Lower lobe of right lung (tissue), 2 donors: ENCODE data around the gene RAPGEF2. TPM values are rescaled to one million over a fixed set of nuclear protein-coding genes. Genes with fewer than 3 reads are reported as not detected.
A peak's percentile ranks its signal among the peaks of the same experiment; 100 is the strongest.
"Not testable (repeated sequence)": the region's sequence is repeated elsewhere in the genome, so short reads cannot be mapped to it uniquely, and the experiment has no call there.

ENCODE experiments used
- ATAC-seq, 2 donors: fragments of 200-7000 bp; cut with Tn5 transposase; one replicate each; pipeline ENCODE4 v1.9.1; 2020 to 2022; ENCODE audit warnings: mild to moderate bottlenecking in 2 of 2, moderate library complexity in 2 of 2
- DNase-seq: peaks from one replicate; pipeline ENCODE4 v3.0.0-alpha.2; 2020
- H3K27ac ChIP-seq: fragments of 200-600 bp; one replicate; pipeline ENCODE4 v1.8.0; 2022
- H3K27me3 ChIP-seq: fragments of 200-600 bp; one replicate; pipeline ENCODE4 v1.8.0; 2022; ENCODE audit warnings: low read depth
- H3K36me3 ChIP-seq: fragments of 200-600 bp; one replicate; pipeline ENCODE4 v1.8.0; 2022; ENCODE audit warnings: mild to moderate bottlenecking
- H3K4me1 ChIP-seq: fragments of 200-600 bp; one replicate; pipeline ENCODE4 v1.8.0; 2022
- H3K4me3 ChIP-seq: fragments of 200-600 bp; one replicate; pipeline ENCODE4 v1.8.0; 2022; ENCODE audit warnings: mild to moderate bottlenecking
- H3K9me3 ChIP-seq: fragments of 200-600 bp; one replicate; pipeline ENCODE4 v1.8.0; 2022
- intact Hi-C: fragments of 100-400 bp; cut with DNase I; formaldehyde crosslinking; loops from one replicate; pipeline ENCODE4 v1.11.0; 2022
- total RNA-seq: library from RNA; stranded (reverse); fragmentation: NEBNext Ultra II Directional; extraction: Animal tissue kit (Norgen Biotek cat#: 25700); gene quantifications from one replicate; pipeline ENCODE4 v1.2.1, GENCODE V29; 2021
- TF ChIP-seq, protein P1 (sequence below): fragments of 200-600 bp; IDR thresholded peaks from one replicate; pipeline ENCODE4 v1.8.0; 2022; ENCODE audit warnings: antibody characterized with exemption, mild to moderate bottlenecking
- donor health status: DM: no; HTN: yes; CAD: no; lungs with severe emphysema.

RAPGEF2 gene
- total RNA-seq, 1 donor from 2014 or later = 66.4 TPM

DNA sequence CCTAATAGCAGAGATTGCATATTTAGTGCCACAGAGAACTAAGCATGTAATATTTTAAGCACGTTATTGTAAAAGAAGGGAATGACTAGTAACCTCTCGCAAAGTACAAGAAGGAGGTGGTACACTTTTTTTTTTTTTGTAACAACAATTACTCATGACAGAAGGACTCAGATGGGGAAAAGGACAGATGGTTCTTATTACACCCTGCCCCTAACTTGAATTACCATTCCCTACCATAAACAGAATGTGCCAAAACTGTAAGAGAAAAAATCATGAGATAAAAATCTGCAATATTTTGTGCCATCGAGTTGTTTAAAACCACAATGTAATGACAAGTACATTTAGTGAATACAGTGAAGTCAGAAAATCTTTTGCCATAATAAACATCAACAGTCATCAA lies 33.0 kb upstream of the RAPGEF2 start:
- intact Hi-C loops = no loop called here
- DNase-seq (no peak), ATAC-seq (no peak)
- TF ChIP-seq, protein P1, sequence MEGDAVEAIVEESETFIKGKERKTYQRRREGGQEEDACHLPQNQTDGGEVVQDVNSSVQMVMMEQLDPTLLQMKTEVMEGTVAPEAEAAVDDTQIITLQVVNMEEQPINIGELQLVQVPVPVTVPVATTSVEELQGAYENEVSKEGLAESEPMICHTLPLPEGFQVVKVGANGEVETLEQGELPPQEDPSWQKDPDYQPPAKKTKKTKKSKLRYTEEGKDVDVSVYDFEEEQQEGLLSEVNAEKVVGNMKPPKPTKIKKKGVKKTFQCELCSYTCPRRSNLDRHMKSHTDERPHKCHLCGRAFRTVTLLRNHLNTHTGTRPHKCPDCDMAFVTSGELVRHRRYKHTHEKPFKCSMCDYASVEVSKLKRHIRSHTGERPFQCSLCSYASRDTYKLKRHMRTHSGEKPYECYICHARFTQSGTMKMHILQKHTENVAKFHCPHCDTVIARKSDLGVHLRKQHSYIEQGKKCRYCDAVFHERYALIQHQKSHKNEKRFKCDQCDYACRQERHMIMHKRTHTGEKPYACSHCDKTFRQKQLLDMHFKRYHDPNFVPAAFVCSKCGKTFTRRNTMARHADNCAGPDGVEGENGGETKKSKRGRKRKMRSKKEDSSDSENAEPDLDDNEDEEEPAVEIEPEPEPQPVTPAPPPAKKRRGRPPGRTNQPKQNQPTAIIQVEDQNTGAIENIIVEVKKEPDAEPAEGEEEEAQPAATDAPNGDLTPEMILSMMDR = no peak
- no peak overlapping the region for H3K4me3 ChIP-seq
- H3K9me3 ChIP-seq = no peaks in the 10 kb centered on the region
- no peak overlapping the region for H3K27ac ChIP-seq
- no peaks in the 10 kb centered on the region for H3K36me3 ChIP-seq
- no peaks in the 10 kb centered on the region for H3K27me3 ChIP-seq
- no peaks in the 10 kb centered on the region for H3K4me1 ChIP-seq

DNA sequence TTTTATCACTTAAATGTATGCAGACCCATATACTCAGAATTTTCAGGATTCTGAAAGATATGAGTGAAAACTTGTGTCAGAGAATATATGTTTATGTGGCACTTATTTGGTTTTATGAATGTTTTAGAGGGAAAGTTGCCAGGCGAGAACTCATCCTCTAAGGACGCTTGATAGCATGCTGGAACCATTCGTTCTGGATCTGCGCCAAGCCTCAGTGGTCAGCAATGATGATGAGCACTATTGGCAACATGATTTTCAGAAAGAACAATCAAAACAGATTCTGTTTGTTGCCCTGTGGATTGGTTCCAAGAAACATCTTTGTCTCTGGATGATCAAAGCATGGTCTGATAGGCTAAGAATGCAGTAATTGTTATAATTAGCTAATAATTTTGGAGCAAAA lies 32.1 kb upstream of the RAPGEF2 start:
- ATAC-seq = no peak
- intact Hi-C loops = no loop called here

DNA sequence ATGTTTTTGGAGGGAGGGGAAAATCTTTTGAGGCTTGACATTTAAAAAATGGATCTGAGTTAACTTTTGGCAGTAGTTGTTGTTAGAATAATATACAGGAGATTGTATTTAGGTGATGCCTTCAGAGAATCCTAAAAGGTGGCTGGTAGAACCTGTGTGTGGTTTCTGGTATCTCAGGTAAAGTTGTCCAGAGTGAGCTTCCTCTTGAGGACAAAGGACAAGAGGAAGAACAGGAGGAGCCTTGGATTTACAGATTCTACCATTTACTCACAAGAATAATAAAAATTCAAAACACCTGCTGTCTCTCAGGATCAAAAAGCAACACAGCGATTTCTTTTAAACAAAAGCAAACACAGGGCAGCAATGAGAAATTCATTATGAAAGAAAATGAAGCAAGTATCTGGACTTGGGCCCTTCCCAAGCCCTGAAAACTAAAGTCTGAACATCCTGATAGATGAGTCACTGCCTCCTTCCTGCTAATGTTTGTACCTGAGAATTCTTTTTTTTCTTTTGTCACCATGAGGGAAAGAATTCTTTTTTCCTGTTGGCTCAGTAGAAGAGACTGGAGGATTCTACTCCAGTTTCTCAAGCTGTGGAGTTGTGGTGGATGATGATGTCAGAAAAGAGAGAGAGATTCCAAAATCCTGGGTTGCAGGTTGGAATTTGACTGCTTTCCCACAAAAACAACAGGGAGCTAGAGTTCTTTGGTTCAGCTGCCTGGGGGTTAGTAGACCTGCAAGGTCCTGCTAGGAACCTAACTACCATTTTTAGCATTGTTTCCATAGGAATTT lies 31.5 kb upstream of the RAPGEF2 start:
- Histone ChIP-seq H3K36me3 (no peaks in the 10 kb centered on the region), H3K27ac (no peak overlapping the region), H3K9me3 (no peaks in the 10 kb centered on the region), H3K4me1 (no peaks in the 10 kb centered on the region), H3K4me3 (no peak overlapping the region), H3K27me3 (no peaks in the 10 kb centered on the region)
- TF ChIP-seq, protein P1 = no peak
- ATAC-seq = peak in 1 of 2 donors; percentile 52
- intact Hi-C loops = no loop called here
- no peak for DNase-seq

More for the DNA sequence above, 32.1 kb upstream of the RAPGEF2 start:
- Histone ChIP-seq H3K4me1 (no peaks in the 10 kb centered on the region), H3K27ac (no peak overlapping the region), H3K36me3 (no peaks in the 10 kb centered on the region), H3K4me3 (no peak overlapping the region), H3K9me3 (no peaks in the 10 kb centered on the region), H3K27me3 (no peaks in the 10 kb centered on the region)
- DNase-seq = no peak
- TF ChIP-seq, protein P1 = no peak

DNA sequence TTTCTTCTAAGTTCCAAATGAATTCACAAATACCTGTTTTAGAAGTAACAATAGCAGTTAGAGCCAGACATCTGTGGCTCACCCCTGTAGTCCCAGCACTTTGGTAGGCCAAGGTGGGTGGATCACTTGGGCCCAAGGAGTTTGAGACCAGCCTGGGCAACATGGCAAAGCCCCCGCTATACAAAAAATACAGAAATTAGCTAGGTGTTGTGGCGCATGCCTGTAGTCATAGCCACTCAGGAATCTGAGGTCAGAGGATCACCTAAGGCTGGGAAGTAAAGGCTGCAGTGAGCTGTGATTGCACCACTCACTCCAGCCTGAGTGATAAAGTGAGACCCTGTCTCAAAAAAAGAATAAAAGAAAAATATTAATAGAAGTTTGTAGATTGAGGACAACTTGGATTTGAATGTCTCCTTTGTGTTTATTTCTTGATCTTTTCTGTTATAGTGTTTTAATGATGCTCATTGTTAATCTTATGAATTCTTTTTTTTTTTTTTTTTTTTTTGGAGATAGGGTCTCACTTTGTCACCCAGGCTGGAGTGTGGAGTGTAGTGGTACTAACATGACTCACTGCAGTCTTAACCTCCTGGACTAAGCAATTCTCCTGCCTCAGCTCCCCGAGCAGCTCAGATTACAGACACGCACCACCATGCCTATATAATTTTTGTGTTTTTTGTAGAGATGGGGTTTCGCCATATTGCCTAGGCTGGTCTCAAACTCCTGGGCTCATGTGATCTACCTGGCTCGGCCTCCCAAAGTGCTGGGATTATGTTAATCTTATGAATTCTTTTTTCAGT lies 30.7 kb upstream of the RAPGEF2 start:
- TF ChIP-seq, protein P1 = no peak
- H3K4me3 ChIP-seq = no peak overlapping the region
- DNase-seq = no peak
- H3K27me3 ChIP-seq = no peaks in the 10 kb centered on the region
- H3K27ac ChIP-seq = no peak overlapping the region
- intact Hi-C loops = no loop called here
- no peak for ATAC-seq
- H3K9me3 ChIP-seq = no peaks in the 10 kb centered on the region
- H3K4me1 ChIP-seq = no peaks in the 10 kb centered on the region
- H3K36me3 ChIP-seq = no peaks in the 10 kb centered on the region

DNA sequence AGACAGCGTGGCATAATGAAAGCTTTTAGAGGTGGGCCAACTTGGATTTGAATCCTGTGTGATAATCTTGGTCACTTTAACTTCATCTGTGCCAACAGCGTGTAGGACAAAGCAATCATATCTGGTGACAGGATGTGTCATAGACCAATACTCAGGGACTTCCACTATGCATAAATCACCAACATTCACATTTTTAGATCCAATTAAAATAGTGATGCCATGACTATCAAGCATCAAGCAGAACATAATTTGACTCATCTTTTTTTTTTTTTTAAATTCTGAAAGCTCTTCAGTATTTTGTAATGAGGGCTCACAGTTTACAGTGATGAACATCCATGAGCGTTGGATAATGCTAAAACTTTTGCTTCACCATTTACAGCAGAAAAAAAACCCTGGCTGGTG lies 27.3 kb upstream of the RAPGEF2 start:
- TF ChIP-seq, protein P1 = no peak
- DNase-seq (no peak), ATAC-seq (no peak)
- intact Hi-C loops = no loop called here
- no peak overlapping the region for H3K4me3 ChIP-seq
- H3K4me1 ChIP-seq = no peaks in the 10 kb centered on the region
- no peaks in the 10 kb centered on the region for H3K36me3 ChIP-seq
- H3K9me3 ChIP-seq = no peaks in the 10 kb centered on the region
- H3K27me3 ChIP-seq = no peaks in the 10 kb centered on the region
- no peak overlapping the region for H3K27ac ChIP-seq

DNA sequence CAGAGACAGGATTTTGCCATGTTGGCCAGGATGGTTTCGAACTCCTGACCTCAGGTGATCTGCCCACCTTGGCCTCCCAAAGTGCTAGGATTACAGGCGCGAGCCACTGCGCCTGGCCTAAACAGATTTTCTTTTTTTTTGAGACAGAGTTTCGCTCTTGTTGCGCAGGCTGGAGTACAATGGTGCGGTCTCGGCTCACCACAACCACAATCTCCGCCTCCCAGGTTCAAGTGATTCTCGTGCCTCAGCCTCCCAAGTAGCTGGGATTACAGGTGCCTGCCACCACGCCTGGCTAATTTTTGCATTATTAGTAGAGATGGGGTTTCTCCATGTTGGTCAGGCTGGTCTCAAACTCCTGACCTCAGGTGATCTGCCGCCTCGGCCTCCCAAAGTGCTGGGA lies 25.9 kb upstream of the RAPGEF2 start:
- not testable (repeated sequence) for H3K4me1 ChIP-seq

More for the DNA sequence above, 25.9 kb upstream of the RAPGEF2 start:
- H3K27ac ChIP-seq, H3K36me3 ChIP-seq, DNase-seq, H3K4me3 ChIP-seq, H3K27me3 ChIP-seq, intact Hi-C loops, H3K9me3 ChIP-seq, ATAC-seq: not testable (repeated sequence)
